MCF 10A (cell line): ENCODE data around the gene WASF2. TPM values are rescaled to one million over a fixed set of nuclear protein-coding genes. Genes with fewer than 3 reads are reported as not detected.
A peak's percentile ranks its signal among the peaks of the same experiment; 100 is the strongest.

Source experiments
- BruUV-seq: library from RNA; stranded (reverse); fragments of 400-500 nt; replicated peaks from 2 replicates; lab custom pipeline; 2021; lab: Mats Ljungman, UMichigan
- CTCF ChIA-PET: fragments of 300-600 bp; sonication (Branson Sonifier 250); formaldehyde crosslinking; extraction: SDS; loops from one replicate; lab custom pipeline; 2021; ENCODE audit warnings: antibody characterized with exemption, inconsistent platforms; lab: Yijun Ruan, JAX
- POLR2A ChIA-PET: fragments of 300-600, 350-650 bp; sonication (Branson Sonifier 250); formaldehyde crosslinking; extraction: SDS; loops from one replicate; lab custom pipeline; 2020; ENCODE audit warnings: antibody characterized with exemption, inconsistent platforms; lab: Yijun Ruan, JAX
- DNase-seq: peaks from one replicate; pipeline ENCODE4 v3.0.0-alpha.2; 2018; ENCODE audit not compliant: unreplicated experiment
- H3K27ac Mint-ChIP-seq: one replicate; pipeline ENCODE4 v1.8.0; 2022; ENCODE audit warnings: mild to moderate bottlenecking, low read depth, mixed read lengths; ENCODE audit not compliant: unreplicated experiment
- H3K27me3 Mint-ChIP-seq: one replicate; pipeline ENCODE4 v1.8.0; 2022; ENCODE audit warnings: mixed read lengths; ENCODE audit not compliant: insufficient read depth, unreplicated experiment
- H3K36me3 Mint-ChIP-seq: one replicate; pipeline ENCODE4 v1.8.0; 2022; ENCODE audit warnings: mild to moderate bottlenecking, moderate library complexity, mixed read lengths; ENCODE audit not compliant: insufficient read depth, unreplicated experiment
- H3K4me1 Mint-ChIP-seq: one replicate; pipeline ENCODE4 v1.8.0; 2022; ENCODE audit warnings: mixed read lengths; ENCODE audit not compliant: insufficient read depth, unreplicated experiment
- H3K4me3 Mint-ChIP-seq: one replicate; pipeline ENCODE4 v1.8.0; 2022; ENCODE audit warnings: mild to moderate bottlenecking, moderate library complexity, mixed read lengths; ENCODE audit not compliant: unreplicated experiment
- H3K9me3 Mint-ChIP-seq: one replicate; pipeline ENCODE4 v1.8.0; 2022; ENCODE audit warnings: mixed read lengths; ENCODE audit not compliant: unreplicated experiment
- CTCF ChIP-seq: fragments of 200-600 bp; IDR thresholded peaks from one replicate; pipeline ENCODE4 v1.8.0; 2022; ENCODE audit warnings: antibody characterized with exemption, mild to moderate bottlenecking; ENCODE audit not compliant: unreplicated experiment
- intact Hi-C: fragments of 100-400 bp; cut with micrococcal nuclease; formaldehyde crosslinking; loops from 2 replicates; pipeline ENCODE4 v1.14.1; 2022
- total RNA-seq: library from RNA; stranded (reverse); gene quantifications from 2 replicates; pipeline ENCODE4 v1.2.3, GENCODE V29; 2022

WASF2 gene
- total RNA-seq, 1 experiment from 2014 or later = 131 TPM

GRCh38 chr1:27513528-27513927, 23.6 kb upstream of the WASF2 start:
- ChIA-PET CTCF (interaction anchor here (0.7 kb wide), 1 partner anchor 20 kb away, joined by 3 read pairs; no protein-coding TSS in a partner anchor), POLR2A (interaction anchor here (0.9 to 1.1 kb wide), 2 partner anchors 23 kb away, joined by 3 read pairs; no protein-coding TSS in a partner anchor)
- Mint-ChIP-seq H3K36me3 (no peaks in the 10 kb centered on the region), H3K27me3 (no peaks in the 10 kb centered on the region), H3K9me3 (no peaks in the 10 kb centered on the region), H3K4me3 (no peak overlapping the region), H3K4me1 (peaks cover 26% of the 10 kb centered on the region), H3K27ac (peak overlapping the region; percentile 44)
- intact Hi-C loops = no loop called here
- no peak for TF ChIP-seq CTCF
- no TSS peak for BruUV-seq
- no peak for DNase-seq

GRCh38 chr1:27509127-27510080, 19.4 kb upstream of the WASF2 start:
- intact Hi-C loops = no loop called here
- no TSS peak for BruUV-seq
- CTCF ChIA-PET = interaction anchor here (0.6 kb wide), 2 partner anchors 10 to 31 kb away, joined by 3 read pairs; no protein-coding TSS in a partner anchor
- POLR2A ChIA-PET = interaction anchor here (0.7 to 1.9 kb wide), 6 partner anchors 8 to 91 kb away, joined by 3 to 12 read pairs (median 4); partner anchors contain the start of gene WASF2
- no peak overlapping the region for H3K4me3 Mint-ChIP-seq
- no peaks in the 10 kb centered on the region for H3K27me3 Mint-ChIP-seq
- no peaks in the 10 kb centered on the region for H3K9me3 Mint-ChIP-seq
- no peak for TF ChIP-seq CTCF
- H3K4me1 Mint-ChIP-seq = peaks cover 18% of the 10 kb centered on the region
- no peak for DNase-seq
- H3K36me3 Mint-ChIP-seq = no peaks in the 10 kb centered on the region
- H3K27ac Mint-ChIP-seq = no peak overlapping the region

GRCh38 chr1:27507960-27508665, 18.1 kb upstream of the WASF2 start:
- Mint-ChIP-seq H3K27ac (no peak overlapping the region), H3K9me3 (no peaks in the 10 kb centered on the region), H3K36me3 (no peaks in the 10 kb centered on the region), H3K27me3 (no peaks in the 10 kb centered on the region), H3K4me1 (peaks cover 23% of the 10 kb centered on the region), H3K4me3 (no peak overlapping the region)
- intact Hi-C loops = no loop called here
- no peak for DNase-seq
- ChIA-PET POLR2A (interaction anchor here (0.7 to 1.9 kb wide), 4 partner anchors 10 to 609 kb away, joined by 3 to 12 read pairs (median 4); partner anchors contain the start of gene WASF2), CTCF (interaction anchor here (0.6 to 1.2 kb wide), 2 partner anchors 17 to 94 kb away, joined by 3 read pairs; no protein-coding TSS in a partner anchor)
- TF ChIP-seq CTCF = no peak
- BruUV-seq = no TSS peak
